ENCODE measurements around the gene CERK.

- TF ChIP-seq, protein P1, sequence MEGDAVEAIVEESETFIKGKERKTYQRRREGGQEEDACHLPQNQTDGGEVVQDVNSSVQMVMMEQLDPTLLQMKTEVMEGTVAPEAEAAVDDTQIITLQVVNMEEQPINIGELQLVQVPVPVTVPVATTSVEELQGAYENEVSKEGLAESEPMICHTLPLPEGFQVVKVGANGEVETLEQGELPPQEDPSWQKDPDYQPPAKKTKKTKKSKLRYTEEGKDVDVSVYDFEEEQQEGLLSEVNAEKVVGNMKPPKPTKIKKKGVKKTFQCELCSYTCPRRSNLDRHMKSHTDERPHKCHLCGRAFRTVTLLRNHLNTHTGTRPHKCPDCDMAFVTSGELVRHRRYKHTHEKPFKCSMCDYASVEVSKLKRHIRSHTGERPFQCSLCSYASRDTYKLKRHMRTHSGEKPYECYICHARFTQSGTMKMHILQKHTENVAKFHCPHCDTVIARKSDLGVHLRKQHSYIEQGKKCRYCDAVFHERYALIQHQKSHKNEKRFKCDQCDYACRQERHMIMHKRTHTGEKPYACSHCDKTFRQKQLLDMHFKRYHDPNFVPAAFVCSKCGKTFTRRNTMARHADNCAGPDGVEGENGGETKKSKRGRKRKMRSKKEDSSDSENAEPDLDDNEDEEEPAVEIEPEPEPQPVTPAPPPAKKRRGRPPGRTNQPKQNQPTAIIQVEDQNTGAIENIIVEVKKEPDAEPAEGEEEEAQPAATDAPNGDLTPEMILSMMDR (IDR thresholded peaks at IDR 0.05; ENCODE audit: low read depth, low read length): no peak
- TF ChIP-seq EZH2phosphoT487 (IDR thresholded peaks at IDR 0.05; ENCODE audit: low read depth): no peak
These were observed 79.8 kb downstream of the CERK start for GRCh38 chr22:46657996-46658947.

Data from OCI-LY3 (cell line).